Measurements from ENCODE around the gene SEC23B. TPM values are rescaled to one million over a fixed set of nuclear protein-coding genes. Genes with fewer than 3 reads are reported as not detected.
"Not testable (repeated sequence)": the region's sequence is repeated elsewhere in the genome, so short reads cannot be mapped to it uniquely, and the experiment has no call there.

The SEC23B gene
- total RNA-seq, result 42.9 and 51.5 TPM in 2 replicates

GRCh38 chr20:18507218-18508191 is at the start of gene SEC23B:
Gene SEC23B (plus strand): TSS chr20:18507940. CDS start chr20:18510836, 2,896 bp downstream.
- peak; percentile 98 for DNase-seq

DNA sequence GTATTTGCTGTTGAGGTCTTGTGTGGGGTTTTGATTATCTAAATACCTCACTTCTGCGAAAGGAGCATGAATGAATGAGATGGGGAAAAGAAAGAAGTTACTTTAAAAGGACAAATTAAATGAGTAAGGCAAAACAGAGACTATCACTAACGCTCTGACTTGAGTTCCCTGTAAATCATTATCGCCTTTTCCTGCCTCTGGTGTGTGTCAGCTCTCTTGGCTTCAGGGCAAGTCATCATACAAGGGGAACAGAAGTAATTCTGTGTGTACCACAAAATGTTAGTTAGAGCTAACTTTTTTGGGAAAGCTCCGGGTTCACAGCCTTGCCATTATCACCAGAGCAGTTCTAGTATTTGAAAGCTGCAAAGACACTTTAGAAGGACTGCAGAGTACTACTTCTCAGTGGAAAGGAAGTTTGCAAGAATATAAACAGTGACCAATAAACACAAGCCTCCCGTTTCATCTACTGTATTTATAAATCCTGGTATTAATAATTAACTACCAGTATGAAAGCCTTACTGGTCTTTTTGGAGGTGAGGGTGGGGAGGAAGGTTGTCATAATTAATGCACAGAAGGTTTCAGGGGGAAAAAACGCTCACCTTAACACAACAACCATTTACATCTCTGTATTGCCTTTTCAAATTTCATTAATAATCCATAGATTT is 42.1 kb upstream of the SEC23B start:
- no peak for DNase-seq

GRCh38 chr20:18466574-18466893 is 41.2 kb upstream of the SEC23B start:
- no peak for DNase-seq

DNA sequence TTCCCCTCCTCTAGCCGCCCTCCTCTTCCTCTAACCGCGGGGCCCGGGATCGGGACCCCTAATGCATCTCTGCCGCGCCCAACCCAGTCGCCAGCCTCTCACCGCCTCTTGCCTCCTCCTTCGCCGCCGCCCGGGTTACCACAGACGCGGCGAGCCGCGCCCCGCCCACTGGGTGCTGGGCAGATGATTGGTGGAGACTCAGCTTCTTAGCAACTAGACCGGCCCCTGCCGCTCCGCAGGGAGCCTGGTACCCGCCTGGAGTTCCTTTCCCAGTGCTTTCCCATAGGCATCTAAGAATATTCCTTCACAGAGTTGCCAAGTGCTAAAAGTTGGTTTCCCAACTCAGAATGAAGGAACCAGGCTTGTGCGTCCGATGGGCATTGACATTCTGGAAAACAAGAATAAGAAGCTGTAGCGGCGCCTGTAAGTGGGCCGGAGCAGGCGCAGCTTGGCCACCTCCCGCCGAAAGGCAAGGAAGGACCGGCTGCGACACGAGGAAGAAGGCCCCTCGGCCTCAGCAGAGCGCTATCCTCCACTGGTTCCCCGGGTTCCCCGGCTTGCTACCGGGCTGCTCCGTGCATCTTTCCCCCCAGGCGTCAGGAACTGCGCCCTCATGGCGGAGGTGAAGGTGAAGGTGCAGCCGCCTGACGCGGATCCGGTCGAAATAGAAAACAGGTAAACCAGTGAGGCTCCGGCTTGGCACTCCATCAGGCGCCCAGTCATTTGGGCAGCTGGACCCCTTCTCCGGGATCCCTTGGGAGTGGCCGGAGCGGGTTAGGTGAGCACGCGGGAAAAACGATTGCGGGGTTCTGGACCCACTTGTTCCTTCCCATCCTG is 40.6 kb upstream of the SEC23B start, which contains the start of the genes DZANK1 and POLR3F:
Gene DZANK1 (minus strand): TSS at position 137 of the 837 bp plus-strand sequence. CDS start 1,672 bp downstream, outside the sequence.
Gene POLR3F (plus strand): TSS at position 497 of the 837 bp plus-strand sequence. CDS start 117 bp downstream, at position 614.
- DNase-seq, result peak; percentile 96

DNA sequence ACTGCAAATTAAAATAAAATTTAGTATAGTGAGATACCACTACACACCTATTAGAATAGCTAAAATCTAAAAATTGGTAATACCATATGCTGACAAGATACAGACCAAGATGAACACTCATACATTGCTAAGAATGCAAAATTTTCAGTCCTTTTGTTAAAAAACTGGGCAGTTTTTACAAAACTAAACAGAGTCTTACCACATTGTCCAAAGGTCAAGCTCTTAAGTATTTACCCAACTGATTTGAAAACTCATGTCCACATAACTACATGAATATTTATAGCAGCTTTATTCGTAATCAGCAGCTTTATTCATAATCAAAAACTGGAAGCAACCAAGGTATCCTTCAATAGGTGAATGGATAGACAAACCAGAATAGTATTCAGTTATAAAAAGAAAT is 30.5 kb upstream of the SEC23B start:
- no peak for DNase-seq

GRCh38 chr20:18477821-18478220 is 29.9 kb upstream of the SEC23B start:
- no peak for DNase-seq

DNA sequence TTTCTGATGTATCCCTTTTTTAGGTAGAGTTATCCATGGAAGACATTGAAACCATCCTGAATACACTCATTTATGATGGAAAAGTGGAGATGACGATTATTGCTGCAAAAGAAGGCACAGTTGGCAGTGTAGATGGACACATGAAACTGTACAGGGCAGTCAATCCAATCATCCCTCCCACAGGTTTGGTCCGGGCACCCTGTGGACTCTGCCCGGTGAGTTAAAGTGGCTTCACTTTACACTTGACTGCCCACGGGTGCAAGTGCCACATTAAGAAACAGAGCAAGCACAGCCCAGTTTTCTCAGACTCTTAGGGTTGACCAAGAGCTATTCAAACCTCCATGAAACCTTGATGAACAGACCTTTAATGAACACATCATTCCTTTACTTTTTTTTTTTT is 26.1 kb upstream of the SEC23B start:
- no peak for DNase-seq

GRCh38 chr20:18488301-18488700 is 19.4 kb upstream of the SEC23B start:
- no peak for DNase-seq

DNA sequence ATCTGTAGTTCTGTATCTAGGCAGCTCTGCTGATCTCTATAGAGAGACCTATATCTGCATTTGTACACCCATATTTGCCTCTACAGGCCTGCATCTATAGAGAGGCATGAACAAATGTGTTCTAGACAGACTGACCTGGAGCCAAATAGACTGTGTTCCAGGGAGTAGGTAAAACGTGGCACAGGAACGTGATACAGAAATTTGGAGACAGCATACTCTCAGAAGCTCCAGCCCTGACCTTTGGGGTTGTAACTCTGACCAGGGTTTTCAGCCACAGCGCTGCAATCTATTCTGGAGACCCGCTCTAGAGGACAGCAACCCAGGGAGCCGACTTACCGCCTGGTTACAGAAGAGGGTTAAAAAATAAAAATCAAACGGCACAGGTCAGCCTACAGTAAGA is 11.7 kb upstream of the SEC23B start:
- DNase-seq, result peak; percentile 13

- DNase-seq, result peak; percentile 88
These were observed 10.8 kb upstream of the SEC23B start, which contains the start of gene RBBP9 for GRCh38 chr20:18496740-18497592. Gene RBBP9 (minus strand): TSS chr20:18497225. CDS start chr20:18497167, 58 bp downstream.

GRCh38 chr20:18497603-18498002 is 10.1 kb upstream of the SEC23B start:
- DNase-seq, result no peak

DNA sequence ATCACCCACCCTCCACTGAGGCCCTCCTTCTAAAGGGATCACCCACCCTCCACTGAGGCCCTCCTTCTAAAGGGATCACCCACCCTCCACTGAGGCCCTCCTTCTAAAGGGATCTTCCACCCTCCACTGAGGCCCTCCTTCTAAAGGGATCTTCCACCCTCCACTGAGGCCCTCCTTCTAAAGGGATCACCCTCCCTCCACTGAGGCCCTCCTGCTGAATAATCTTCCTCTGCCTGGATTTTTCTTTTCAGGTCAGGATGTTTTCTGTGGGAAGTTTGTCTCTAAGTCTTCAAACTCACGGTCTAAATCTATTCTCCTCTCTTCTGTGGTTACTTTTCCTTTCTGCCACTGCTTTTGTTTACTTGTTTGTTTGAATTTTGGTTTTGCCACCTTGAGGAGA is 6.1 kb upstream of the SEC23B start:
- not testable (repeated sequence) for DNase-seq

GRCh38 chr20:18504479-18505060 is 3.2 kb upstream of the SEC23B start:
- peak; percentile 59 for DNase-seq

- no peak for DNase-seq
These were observed 996 bp upstream of the SEC23B start for GRCh38 chr20:18506744-18507143.

DNA sequence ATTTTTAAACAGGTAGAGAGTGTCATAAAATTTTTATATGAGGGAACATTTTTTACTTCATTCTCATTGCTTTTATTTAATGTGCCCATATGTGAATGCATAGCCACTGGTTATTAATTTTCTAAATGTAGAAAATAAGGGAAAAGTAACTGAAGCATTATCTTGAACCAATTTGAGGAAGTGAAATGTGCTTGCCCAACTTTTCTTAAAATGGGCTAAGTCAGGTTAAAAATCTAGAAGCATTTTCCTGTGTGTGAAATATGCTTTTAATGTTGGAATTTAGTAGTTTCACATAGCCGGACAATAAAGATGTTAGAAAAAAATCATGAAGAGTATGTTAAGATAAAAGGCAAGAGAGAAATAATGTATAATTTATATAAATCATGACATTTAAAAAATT is 3.8 kb downstream of the SEC23B start:
- no peak for DNase-seq

- no peak for DNase-seq
These were observed 5.5 kb downstream of the SEC23B start for GRCh38 chr20:18513208-18513607.

- no peak for DNase-seq
These were observed 6.4 kb downstream of the SEC23B start for GRCh38 chr20:18514127-18514526.

- DNase-seq, result no peak
These were observed 8.2 kb downstream of the SEC23B start for GRCh38 chr20:18515973-18516372.

GRCh38 chr20:18522066-18522465 is 14.3 kb downstream of the SEC23B start:
- DNase-seq, result not testable (repeated sequence)

DNA sequence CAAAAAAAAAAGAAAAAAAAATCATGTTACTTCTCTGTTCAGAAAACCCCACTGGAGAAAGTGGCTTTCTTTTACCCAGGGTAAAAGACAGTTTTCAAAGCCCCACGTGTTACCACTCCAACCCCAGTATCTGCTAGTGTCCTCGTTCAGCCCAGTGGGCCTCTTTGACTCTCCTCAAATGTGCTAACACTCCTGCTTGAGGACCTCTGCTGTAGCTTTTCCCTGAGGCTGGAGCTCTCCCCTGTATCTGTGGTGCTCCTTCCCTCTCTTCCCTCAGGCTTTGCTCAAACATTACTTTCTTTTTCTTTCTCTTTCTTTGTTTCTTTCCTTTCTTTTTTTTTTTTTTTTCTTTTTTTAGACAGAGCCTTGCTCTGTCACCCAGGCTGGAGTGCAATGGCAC is 15.3 kb downstream of the SEC23B start:
- DNase-seq, result no peak

- DNase-seq, result no peak
These were observed 16.9 kb downstream of the SEC23B start for GRCh38 chr20:18524646-18525045.
